ENCODE results near the gene UNKL.

The UNKL gene

GRCh38 chr16:1351582-1352362 is 62.7 kb downstream of the UNKL start, which contains the start of the genes GNPTG and TSR3:
Gene GNPTG (plus strand): TSS chr16:1351931. CDS start chr16:1351966, 35 bp downstream.
Gene TSR3 (minus strand): TSS chr16:1351878. CDS start chr16:1351804, 74 bp downstream.
- peak; percentile 96 for DNase-seq (ENCODE audit: low read depth, low spot score)

DNA sequence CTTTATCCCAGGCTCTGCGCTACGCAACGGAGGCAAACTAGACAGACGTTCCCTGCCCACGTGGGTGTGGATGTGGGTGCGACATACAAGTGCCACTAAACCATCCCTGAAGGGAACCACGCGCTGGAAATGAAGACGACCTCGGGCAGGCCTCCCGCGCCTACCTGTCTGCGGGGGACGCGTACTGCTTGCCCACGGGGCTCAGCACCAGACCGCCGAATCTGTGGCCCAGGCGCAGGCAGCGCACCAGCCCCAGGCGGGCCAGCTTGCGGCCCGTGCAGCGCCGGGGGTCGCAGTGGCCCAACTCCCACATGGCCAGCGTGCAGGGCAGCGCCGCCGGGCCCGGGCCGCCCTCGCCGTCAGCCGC is 63.3 kb downstream of the UNKL start:
- no peak for DNase-seq (ENCODE audit: low read depth, low spot score)

DNA sequence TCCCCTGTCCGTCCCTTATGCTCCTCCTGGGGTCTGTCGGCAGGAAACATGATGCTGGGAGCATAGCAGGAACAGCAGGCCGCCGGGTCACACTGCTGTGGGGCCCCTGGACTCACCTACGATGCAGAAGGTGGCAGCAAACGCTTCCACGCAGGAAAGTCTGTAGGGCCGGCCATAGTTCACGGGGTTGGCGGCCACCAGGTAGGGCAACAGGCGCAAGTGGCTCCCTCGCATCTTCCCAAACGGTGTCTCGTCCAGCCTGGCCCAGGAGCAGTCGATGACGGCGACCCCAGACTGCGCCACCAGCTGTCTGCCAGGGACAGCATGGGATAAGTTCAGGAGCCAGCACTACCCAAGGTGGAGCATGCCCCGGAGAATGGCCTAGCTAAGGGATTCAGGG is 63.8 kb downstream of the UNKL start:
- DNase-seq (ENCODE audit: low read depth, low spot score), result no peak

GRCh38 chr16:1349951-1350350 is 64.6 kb downstream of the UNKL start:
- DNase-seq (ENCODE audit: low read depth, low spot score), result no peak

DNA sequence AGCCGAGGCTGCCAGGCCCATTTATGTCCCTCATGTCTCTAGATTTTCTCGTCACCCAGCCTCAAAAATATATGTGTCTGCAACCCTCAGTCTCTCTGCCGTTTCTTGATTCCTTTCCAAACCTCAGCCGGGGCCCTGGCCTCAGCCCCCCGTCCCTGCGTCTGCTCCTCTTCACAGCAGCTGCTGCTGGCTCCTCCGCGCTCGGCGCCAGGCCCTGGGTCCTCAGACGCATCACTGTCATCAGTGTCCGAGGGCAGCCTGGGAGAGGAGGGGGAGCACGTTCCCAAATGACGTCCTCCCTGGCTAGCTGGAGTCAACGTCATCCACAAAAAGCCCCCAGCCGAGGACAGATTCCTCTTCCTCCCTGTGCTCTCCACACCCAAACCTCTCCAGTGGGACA is 65.2 kb downstream of the UNKL start:
- no peak for DNase-seq (ENCODE audit: low read depth, low spot score)

- no peak for DNase-seq (ENCODE audit: low read depth, low spot score)
Observed at GRCh38 chr16:1348926-1349325, 65.6 kb downstream of the UNKL start.

GRCh38 chr16:1348441-1348840 is 66.1 kb downstream of the UNKL start:
- no peak for DNase-seq (ENCODE audit: low read depth, low spot score)

DNA sequence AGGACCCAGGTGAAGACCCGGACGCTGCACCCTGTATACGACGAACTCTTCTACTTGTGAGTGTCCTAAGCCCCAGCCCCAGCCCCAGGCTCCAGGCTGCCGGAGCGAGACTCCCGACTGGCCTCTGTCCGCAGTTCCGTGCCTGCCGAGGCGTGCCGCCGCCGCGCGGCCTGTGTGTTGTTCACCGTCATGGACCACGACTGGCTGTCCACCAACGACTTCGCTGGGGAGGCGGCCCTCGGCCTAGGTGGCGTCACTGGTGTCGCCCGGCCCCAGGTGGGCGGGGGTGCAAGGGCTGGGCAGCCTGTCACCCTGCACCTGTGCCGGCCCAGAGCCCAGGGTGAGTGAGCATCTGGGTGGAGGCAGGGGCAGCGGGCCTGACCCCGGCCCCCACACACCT is 66.5 kb downstream of the UNKL start:
- no peak for DNase-seq (ENCODE audit: low read depth, low spot score)

GRCh38 chr16:1347286-1347855 is 67.1 kb downstream of the UNKL start:
- DNase-seq (ENCODE audit: low read depth, low spot score), result no peak

GRCh38 chr16:1346422-1347285 is 67.8 kb downstream of the UNKL start:
- no peak for DNase-seq (ENCODE audit: low read depth, low spot score)

DNA sequence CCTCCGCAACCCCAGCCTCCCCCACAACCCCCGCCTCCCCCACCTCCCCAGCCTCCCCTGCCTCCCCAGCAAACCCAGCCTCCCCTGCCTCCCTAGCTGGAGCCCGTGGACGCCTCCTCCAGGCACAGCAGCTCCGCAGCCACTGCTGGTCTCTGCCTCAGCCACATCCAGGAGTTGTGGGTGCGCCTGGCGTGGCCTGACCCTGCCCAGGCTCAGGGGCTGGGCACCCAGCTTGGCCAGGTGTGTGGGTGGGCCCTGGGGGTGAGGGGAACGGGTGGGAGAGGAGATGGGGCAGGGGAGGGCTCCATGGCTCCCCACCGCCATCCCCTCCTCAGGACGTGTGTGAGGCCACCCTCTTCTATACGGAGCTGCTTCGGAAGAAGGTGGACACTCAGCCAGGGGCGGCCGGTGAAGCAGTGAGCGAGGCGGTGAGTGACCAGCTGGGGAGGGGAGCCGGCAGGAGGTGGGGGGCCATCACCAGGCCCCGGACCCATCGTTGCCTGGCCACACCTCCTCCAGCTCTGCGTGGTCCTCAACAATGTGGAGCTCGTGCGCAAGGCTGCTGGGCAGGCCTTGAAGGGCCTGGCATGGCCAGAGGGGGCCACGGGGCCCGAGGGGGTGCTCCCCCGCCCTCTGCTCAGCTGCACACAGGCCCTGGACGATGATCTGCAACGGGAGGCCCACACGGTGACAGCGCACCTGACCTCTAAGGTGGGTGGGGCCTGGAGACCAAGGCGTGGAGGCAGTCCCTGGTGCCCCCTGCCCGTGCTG is 68.7 kb downstream of the UNKL start:
- no peak for DNase-seq (ENCODE audit: low read depth, low spot score)

GRCh38 chr16:1345087-1345486 is 69.4 kb downstream of the UNKL start:
- no peak for DNase-seq (ENCODE audit: low read depth, low spot score)

GRCh38 chr16:1344499-1344898 is 70.0 kb downstream of the UNKL start:
- no peak for DNase-seq (ENCODE audit: low read depth, low spot score)

- DNase-seq (ENCODE audit: low read depth, low spot score), result no peak
Observed at GRCh38 chr16:1343428-1344242, 70.9 kb downstream of the UNKL start.

- peak; percentile 98 for DNase-seq (ENCODE audit: low read depth, low spot score)
Observed at GRCh38 chr16:1342526-1343427, 71.7 kb downstream of the UNKL start.

DNA sequence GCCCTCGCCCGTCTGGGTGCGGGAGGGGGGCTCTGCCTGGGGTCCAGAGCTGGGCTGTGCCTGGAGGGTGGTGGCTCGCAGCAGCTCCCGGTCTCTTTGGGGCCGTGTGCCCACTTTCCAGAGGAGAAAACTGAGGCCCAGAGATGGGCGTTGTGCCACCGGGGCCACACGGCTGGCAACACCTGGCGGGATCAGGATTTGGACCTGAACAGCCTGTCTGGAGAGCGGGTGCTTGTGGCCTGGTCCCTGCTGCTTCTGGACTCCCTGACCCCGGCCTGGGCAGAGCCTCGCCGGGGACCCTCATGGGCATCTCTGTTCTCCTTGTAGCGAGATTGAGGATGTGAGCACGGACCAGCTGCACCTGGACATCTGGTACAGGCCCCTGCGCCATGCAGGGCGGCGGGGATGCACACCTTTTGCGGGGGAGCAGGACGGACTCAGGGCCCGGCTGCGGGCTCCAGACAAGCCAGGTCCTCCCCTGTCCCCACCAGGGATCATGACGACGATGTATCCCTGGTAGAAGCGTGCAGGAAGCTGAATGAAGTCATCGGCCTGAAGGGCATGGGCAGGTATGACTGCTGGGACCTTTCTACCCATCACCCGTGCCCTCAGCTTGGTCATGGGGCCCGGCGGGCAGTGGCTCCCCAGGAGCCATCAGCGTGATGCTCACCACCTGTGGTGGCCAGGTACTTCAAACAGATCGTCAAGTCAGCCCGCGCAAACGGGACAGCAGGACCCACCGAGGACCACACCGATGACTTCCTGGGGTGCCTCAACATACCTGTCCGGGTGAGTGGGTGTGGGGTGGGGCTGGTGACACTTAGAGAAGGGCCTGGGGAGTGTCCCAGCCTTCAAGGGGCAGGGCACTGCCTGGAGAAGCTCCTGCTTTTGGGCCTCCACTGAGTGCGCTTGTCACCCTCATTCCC is 72.7 kb downstream of the UNKL start:
- no peak for DNase-seq (ENCODE audit: low read depth, low spot score)

DNA sequence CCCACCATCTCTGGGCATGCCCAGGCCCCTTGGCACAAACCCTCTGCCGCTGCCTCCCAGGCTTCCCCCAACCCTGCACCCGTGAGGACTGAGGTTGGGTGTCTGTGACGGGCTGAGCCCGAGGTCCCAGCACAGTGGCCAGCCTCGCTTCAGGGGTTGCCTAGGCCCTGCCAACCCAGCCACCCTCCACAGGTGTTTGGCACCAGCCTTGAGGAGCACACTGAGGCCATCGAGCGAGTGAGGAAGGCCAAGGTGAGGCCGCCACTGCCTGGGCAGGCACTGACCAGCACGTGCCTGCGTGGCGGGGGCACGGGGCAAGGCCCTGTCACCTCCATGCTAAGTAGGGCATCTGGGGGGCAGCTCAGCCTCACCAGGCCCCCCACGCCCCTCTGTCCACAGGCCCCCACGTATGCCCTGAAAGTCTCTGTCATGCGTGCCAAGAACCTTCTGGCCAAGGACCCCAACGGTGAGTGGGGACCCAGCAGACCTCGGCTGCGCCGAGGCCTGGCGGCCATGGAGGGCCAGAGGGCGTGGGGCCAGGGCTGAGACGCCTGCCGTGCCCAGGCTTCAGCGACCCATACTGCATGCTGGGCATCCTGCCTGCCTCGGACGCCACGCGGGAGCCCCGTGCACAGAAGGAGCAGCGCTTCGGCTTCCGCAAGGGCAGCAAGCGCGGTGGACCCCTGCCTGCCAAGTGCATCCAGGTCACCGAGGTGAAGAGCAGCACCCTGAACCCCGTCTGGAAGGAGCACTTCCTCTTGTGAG is 73.6 kb downstream of the UNKL start:
- DNase-seq (ENCODE audit: low read depth, low spot score), result no peak

Data from astrocyte of the hippocampus (primary cell).